ENCODE data around the gene SMYD3.

SMYD3 gene

GRCh38 chr1:245770156-245770555, 736.9 kb downstream of the SMYD3 start:
- no peaks in the 10 kb centered on the region for H3K9me2 ChIP-seq (replicated peaks; ENCODE audit: control insufficient read depth, low read length)

GRCh38 chr1:245768596-245768995, 738.5 kb downstream of the SMYD3 start:
- Histone ChIP-seq H3K79me2 (ENCODE audit: control insufficient read depth, low read length) (no peaks in the 10 kb centered on the region), H3K27ac (ENCODE audit: low read depth, low read length) (no peak overlapping the region), H3K4me2 (ENCODE audit: low read length) (no peak overlapping the region), H3K27me3 (ENCODE audit: control insufficient read depth, low read length) (no peaks in the 10 kb centered on the region), H3K4me3 (ENCODE audit: low read length) (no peak overlapping the region), H3F3A (ENCODE audit: control insufficient read depth, insufficient read depth) (no peaks in the 10 kb centered on the region), H3K9me3 (ENCODE audit: control insufficient read depth, insufficient read depth, low read length) (no peaks in the 10 kb centered on the region), H4K20me1 (ENCODE audit: control insufficient read depth, insufficient read depth, low read depth, low read length) (no peaks in the 10 kb centered on the region), H3K4me1 (ENCODE audit: control insufficient read depth, low read length) (no peaks in the 10 kb centered on the region), H3K9me2 (replicated peaks; ENCODE audit: control insufficient read depth, low read length) (no peaks in the 10 kb centered on the region), H3K36me3 (ENCODE audit: control insufficient read depth, low read length) (no peaks in the 10 kb centered on the region)
- TF ChIP-seq CTCF (IDR thresholded peaks at IDR 0.05; ENCODE audit: low read depth, low read length, poor library complexity, severe bottlenecking), result no peak
- TF ChIP-seq EZH2phosphoT487 (IDR thresholded peaks at IDR 0.05; ENCODE audit: borderline replicate concordance, low read length), result no peak

More at GRCh38 chr1:245770156-245770555, 736.9 kb downstream of the SMYD3 start:
- H3K27me3 ChIP-seq (ENCODE audit: control insufficient read depth, low read length), result no peaks in the 10 kb centered on the region
- H3K4me3 ChIP-seq (ENCODE audit: low read length), result no peak overlapping the region
- H3K9me3 ChIP-seq (ENCODE audit: control insufficient read depth, insufficient read depth, low read length), result no peaks in the 10 kb centered on the region
- no peak overlapping the region for H3K27ac ChIP-seq (ENCODE audit: low read depth, low read length)
- no peaks in the 10 kb centered on the region for H3K79me2 ChIP-seq (ENCODE audit: control insufficient read depth, low read length)
- TF ChIP-seq EZH2phosphoT487 (IDR thresholded peaks at IDR 0.05; ENCODE audit: borderline replicate concordance, low read length) (no peak), CTCF (IDR thresholded peaks at IDR 0.05; ENCODE audit: low read depth, low read length, poor library complexity, severe bottlenecking) (no peak)
- H3K36me3 ChIP-seq (ENCODE audit: control insufficient read depth, low read length), result no peaks in the 10 kb centered on the region
- H4K20me1 ChIP-seq (ENCODE audit: control insufficient read depth, insufficient read depth, low read depth, low read length), result no peaks in the 10 kb centered on the region
- H3K4me1 ChIP-seq (ENCODE audit: control insufficient read depth, low read length), result no peaks in the 10 kb centered on the region
- H3K4me2 ChIP-seq (ENCODE audit: low read length), result no peak overlapping the region
- no peaks in the 10 kb centered on the region for H3F3A ChIP-seq (ENCODE audit: control insufficient read depth, insufficient read depth)

- Histone ChIP-seq H3K9me2 (replicated peaks; ENCODE audit: control insufficient read depth, low read length) (no peaks in the 10 kb centered on the region), H3K9me3 (ENCODE audit: control insufficient read depth, insufficient read depth, low read length) (no peaks in the 10 kb centered on the region), H4K20me1 (ENCODE audit: control insufficient read depth, insufficient read depth, low read depth, low read length) (no peaks in the 10 kb centered on the region), H3K79me2 (ENCODE audit: control insufficient read depth, low read length) (no peaks in the 10 kb centered on the region), H3F3A (ENCODE audit: control insufficient read depth, insufficient read depth) (no peaks in the 10 kb centered on the region), H3K4me2 (ENCODE audit: low read length) (no peak overlapping the region), H3K36me3 (ENCODE audit: control insufficient read depth, low read length) (no peaks in the 10 kb centered on the region), H3K27me3 (ENCODE audit: control insufficient read depth, low read length) (no peaks in the 10 kb centered on the region), H3K4me1 (ENCODE audit: control insufficient read depth, low read length) (no peaks in the 10 kb centered on the region), H3K27ac (ENCODE audit: low read depth, low read length) (no peak overlapping the region), H3K4me3 (ENCODE audit: low read length) (no peak overlapping the region)
- TF ChIP-seq EZH2phosphoT487 (IDR thresholded peaks at IDR 0.05; ENCODE audit: borderline replicate concordance, low read length) (no peak), CTCF (IDR thresholded peaks at IDR 0.05; ENCODE audit: low read depth, low read length, poor library complexity, severe bottlenecking) (no peak)
These were observed 741.7 kb downstream of the SMYD3 start for GRCh38 chr1:245765230-245766000.

Measured in DOHH2 (cell line).